HG02642 (cell line): Measurements from ENCODE around the gene NOG.

Experiments used
- ATAC-seq: cut with Tn5 transposase; IDR thresholded peaks from one replicate; pipeline ENCODE4 v1.9.1; 2021; ENCODE audit warnings: mild to moderate bottlenecking; ENCODE audit not compliant: unreplicated experiment, poor library complexity

The NOG gene

DNA sequence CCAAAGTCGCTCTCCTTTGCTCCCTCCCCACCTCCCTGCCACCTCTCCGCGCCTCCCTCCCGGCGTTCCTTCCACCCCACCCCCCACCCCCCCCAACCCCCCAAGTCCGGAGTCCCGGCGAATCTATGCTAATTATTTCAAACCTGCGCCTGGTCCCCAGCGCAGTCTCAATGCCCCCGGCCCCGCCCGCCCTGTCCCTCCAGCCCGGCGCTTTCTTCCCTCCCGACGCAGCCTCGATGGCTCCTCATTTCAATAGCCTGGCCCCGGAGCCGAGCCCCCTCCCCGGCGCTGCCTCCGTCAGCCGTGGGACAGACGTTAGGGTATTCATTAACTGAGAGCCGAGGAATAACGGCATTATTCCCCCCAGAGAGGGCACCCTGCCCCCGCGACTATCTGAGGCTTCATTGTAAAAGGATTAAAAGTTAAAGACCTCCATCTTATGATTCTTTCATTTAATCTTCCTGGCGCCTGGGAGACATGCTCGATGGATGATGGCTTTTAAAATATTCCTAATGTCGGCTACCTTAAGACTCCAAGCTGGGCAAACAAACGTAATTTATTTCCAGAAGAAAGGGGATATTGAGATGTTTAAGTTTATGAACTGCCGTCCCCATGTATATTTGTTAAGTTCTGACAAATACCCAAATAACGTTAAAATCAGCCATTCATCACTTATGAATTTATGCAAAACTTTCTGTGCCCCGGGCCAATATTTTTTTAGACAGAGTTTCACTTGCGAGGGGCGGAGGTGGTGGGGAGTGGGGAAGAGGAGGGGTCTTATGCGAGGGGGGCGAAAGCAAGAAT lies 3.4 kb downstream of the NOG start:
- ATAC-seq: no peak

DNA sequence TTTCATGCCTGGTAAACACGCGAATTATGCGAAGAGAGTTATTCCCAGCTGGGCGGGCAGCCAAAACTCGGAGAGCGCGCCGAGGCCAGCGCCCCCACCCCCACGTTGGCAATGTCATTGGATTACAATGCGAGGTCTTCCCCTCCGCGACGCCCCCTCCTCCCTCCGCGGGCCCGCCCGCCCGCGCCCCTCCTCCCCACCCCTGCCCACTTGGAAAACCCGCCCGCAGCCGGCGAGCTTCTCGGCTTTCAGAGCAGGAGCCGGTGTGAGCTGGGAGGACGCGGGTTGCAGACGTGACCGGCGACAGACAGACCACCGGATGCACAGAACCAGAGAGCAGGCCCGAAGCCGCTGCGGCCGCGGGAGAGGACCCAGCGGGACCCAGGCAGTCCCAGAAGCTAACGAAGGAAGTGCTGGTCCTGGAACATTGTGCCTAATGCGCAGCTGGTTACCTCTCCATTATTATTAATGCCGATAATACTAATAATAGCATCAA lies 4.0 kb downstream of the NOG start:
- ATAC-seq: no peak

DNA sequence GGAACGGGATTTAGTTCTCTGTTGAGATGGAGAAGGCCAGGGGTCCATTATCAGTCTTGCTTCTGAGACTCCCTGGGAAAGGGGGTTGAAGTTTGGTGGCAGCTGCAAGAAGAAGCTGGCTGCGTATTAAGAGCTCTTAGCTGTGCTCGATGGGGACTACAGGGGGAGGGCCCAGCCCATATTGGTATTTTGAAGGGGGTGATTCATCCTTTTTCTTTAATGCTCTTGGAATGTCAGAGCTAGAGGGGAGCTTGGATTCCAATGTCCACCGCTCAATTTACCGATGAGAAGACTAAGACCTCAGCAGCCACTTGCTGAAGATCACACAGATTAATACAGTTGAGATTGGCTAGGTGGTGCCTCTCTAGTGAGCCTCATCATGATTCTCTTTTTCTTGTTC lies 5.0 kb downstream of the NOG start:
- no peak for ATAC-seq

DNA sequence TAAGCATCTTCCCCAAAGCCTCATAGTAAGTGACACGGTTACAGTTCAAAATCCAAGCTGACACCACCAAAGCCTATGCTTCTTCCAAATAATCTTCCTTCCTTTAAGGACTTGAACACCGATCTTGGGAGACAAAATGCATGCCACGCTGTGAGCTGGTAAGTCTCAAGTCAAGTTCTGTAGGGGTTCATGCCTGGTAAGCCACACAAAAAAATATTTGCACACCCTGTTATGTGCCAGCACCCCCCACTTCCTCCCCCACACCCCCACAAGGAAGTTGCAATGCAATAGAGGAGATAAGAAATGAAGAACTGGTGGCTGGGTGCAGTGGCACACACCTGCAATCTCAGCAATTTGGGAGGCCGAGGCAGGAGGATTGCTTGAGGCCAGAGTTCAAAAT lies 5.6 kb downstream of the NOG start:
- ATAC-seq: no peak

DNA sequence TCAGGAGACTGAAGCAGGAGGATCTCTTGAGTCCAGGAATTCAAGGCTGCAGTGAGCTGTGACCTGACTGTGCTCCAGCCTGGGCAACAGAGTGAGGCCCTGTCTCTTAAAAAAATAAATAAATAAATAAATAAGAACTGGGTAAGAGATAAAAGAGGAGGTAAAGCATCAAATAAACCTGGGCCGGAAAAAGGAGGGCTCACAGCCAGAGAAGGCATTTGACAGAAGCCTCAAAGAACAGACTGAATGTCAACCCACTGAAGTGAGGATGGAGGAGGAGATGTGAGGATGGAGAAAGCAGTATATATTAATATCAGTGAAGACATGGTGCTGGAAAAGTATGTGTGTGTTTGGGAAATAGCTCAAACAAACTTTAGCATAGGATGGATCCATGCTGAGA lies 6.1 kb downstream of the NOG start:
- ATAC-seq: no peak

DNA sequence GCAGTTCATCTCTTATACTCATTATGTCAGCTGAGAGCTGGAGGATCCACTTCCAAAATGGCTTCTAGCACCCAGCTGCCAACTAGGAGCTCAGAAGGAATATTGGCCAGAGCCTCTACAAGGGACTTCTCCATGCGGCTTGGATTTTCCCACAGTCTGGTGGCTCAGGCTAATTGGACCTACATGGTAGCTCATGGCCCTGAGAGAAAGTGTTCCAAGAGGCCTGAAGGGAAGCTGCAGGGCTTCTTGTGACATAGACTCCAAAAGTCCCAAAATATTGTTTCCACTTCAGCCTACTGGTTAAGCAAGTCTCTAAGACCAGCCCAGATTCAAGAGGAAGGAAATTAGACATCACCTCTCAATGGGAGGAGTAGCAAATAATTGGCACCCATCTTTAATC lies 6.8 kb downstream of the NOG start:
- no peak for ATAC-seq

DNA sequence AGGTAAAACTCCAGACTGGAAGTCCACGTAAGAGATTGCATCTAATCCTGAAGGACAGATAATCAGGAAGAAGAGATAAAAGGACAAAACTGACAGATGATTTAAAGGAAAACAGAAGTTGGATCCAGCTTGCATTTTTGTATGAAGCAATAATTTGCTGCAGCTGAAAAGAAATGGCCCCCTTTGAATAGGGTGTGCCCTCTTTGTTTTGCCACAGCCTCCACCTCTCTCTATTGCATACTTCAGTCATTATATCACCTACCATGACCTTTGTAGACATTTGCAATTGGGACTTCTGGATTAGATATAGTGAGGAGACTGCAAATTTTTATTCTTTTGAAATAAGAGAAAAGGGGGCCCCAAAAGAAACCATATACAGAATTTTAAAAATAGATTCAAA lies 8.1 kb downstream of the NOG start:
- ATAC-seq: no peak

DNA sequence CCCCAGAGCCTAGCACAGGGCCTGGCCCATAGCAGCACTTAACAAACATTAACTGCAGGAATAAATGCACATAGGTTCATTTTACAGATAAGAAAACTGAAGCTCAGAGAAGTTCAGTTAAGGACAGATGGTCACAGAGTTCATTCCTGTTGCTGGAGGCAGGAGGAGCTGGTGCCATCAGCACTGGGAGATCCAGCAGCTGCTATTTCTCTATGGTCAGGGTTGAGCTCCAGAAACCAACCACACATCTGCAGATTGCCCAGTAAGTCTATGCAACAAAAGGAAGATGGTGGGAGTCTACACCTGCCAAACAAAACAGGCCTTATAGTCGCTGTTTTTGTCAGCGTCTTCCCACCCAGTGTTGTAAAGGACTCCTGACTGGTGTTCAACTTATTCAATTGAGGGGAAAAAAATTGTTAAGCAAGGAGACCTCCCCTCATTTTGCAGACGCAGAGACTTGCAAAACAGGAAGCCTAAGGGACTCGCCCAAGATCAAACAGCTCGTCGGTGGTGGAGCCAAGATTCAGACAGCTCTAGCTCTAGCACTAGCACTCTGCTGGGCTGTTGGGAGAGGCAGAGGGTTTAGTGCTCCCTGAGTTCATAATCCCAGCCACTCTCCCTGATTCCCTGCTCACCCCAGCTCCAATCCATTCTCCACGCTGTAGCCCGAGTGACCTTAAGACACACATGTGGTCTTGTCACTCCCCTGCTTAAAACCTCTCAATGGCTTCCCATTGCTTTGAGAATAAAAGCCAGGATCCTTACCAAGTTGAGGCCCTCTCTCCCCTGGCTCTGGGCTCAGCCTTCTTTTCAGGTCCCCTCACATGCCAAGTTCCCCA lies 9.0 kb downstream of the NOG start:
- ATAC-seq: no peak

DNA sequence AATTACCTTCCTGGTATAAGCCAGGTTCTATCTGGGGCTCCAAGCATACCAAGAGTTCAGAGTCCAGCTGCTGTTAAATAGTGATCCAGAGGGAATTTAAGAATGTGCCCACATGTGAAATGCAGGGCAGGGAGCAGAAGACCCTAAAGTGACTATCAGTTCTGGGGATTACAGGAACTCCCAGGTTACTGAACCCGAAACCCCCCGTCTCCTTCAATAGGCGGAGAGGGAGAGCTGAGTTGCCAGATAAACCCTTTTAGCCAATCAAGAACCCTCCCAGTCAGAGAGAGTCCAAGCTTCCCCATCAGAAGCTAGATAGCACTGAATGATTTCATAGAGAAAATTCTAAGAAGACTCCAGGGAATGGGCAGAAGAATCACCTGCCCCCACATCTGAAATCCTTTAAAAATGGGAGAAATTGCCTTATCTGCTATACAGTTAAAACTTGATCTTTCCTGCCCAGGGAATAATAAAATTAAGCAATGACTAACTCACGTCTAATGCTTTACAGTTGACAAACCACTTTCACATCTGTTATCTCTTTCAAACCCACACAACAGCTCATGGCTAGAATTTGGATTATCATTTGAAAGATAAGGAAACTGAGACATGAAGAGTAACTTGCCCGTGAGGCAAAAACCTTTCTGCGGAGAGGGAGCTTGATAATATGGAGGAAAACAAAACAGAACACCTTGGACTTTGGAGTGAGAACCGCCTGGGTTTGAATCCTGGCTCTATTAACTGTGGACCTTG lies 10.2 kb downstream of the NOG start:
- ATAC-seq: no peak

DNA sequence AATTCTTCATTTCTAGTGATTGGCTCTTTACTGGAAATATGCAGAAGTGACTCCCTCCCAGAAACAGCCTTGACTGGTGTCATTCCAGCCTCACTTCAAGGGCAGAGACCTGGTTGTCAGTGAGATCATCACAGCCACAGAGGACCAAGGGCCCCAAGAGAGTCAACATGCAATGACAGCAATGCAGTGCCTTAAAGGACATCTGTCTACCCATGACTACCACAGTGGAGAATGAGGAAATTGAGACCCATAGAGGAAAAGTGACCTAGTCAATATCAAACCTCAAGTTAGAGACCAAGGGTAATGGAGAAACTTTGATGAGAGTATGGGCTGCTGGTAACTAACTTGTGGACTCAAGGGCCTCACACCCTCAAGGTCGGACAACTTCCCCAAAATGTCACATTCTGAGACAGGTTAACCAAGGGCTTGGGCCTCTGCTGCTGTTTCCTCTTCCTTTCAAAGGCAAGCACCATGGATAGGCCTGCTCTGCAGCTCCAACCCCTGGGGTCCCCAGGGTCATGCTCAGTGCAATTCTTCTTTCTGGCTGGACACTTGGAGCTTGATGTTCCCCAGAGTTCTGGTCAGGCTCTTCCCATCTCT lies 11.3 kb downstream of the NOG start:
- ATAC-seq: no peak

DNA sequence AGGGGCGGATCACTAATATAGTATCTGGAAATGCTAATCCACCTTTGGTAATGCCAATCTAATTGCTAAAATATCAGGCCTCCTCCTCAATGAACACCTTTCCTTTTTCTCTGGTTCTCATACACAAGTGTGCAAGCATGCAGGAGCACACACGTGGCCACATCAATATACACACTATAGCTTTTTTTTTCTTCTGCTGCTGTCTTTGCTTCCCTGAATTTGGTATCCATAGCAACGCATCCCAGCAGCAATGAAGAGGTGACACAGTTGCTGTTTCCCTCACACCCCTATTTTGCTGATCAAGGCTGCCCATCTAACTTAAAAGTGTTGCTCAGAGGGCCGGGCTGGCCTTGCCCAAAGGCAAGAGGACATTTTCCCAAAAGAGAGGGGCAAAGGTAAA lies 15.4 kb downstream of the NOG start:
- ATAC-seq: no peak

DNA sequence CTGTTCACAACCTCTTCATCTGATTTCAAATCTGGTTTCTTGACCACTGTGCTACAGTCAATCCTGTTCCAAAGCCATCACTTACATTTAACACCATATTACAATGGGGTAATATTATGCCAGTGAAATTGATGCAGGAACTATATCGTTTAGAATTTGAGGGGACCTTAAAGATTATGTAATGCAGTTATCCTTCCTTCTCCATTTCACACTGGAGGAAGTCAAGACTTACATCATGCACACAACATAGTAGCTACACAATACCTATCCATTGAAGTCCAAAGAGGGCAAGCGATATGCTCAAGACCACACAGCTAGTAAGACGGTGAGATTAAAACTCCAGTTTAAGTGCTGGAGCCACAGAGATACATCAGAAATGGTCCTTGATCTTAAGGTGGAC lies 16.8 kb downstream of the NOG start:
- no peak for ATAC-seq

DNA sequence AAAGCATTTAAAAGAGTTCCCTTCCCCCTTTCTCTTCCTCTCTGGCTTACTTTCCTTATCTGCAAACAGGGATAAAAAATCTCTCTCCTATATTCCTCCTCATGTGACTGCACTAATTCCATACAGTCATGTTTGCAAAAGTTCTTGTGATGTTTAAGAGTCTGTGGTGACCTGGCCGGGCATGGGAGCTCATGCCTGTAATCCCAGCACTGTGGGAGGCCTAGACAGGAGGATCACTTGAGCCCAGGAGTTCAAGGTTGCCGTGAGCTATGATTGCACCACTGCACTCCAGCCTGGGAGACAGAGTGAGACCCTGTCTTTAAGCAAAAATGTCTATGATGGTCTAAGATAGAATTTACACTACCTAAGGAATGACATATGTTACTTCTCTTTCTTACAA lies 19.6 kb downstream of the NOG start:
- no peak for ATAC-seq

DNA sequence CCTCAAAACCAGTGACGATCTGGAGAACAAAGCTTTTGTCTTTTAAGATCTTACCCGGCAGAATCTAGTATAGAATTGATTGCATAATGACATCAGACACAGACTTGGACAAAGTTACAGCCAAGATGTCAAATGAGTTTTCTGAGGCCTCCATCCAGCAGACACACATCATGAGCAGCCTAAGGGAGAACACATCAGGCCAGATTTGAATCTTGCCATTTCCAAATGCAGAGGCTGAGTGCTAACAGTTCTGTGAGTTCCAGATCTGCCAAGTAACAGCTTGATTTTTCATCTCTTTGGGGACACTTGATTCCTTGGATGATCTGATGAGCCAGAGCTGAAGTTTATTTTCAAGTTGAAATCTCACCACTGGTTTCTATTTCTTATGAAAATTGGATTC lies 21.0 kb downstream of the NOG start:
- ATAC-seq: no peak

DNA sequence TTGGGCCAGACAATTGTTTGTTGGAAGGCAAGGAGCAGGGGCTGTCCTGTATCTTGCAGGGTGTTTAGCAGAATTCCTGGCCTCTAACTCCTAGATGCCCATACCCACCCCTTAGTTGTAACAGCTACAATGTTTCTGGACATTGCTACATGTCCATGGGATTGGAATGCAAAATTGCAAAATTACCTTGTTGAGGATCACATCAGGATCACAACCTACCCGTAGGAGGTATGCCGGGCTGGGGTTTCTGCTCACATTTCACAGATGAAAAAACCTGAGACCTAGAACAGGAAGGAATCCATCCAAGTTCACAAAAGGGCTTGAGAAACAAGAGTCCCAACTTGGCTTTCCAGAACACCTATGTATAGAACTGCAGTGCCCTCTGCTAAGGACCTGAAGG lies 22.7 kb downstream of the NOG start:
- no peak for ATAC-seq

DNA sequence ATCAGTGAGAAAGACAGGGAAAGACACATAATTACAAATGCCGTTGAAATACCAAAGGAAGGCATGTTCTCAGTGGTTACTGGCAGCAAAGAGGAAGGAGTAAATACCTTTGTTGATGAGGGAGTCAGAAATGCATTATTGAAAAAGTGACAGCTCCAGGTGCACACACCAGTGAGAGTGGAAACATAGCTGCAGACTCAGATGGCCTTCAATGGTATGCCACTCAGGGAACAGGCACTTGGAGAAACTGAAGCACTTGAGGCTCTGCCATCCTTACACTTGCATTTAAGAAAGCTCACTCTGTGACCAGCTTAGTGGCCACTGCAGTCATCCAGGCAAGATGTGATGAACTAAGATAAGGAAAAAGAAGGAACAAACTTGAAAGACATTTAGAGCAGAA lies 29.9 kb downstream of the NOG start:
- no peak for ATAC-seq

DNA sequence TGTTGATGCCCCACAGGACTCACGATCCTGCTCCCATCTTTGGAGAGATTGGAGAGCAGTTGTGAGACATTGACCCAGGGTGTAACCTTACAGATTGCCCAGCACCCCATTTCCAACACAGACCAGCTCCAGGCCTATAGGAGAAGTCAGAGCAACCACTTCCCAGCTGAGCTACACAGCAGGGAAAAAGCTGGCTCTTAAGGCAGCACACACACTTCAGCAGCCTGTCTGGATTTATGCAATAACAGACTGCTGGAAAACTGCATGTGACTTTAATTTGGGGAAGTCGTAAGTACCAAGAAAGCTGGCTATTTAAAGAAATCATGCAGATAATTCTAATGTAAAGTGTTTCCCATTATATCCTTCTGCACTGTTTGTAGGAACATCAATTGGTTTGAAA lies 30.8 kb downstream of the NOG start:
- ATAC-seq: no peak

DNA sequence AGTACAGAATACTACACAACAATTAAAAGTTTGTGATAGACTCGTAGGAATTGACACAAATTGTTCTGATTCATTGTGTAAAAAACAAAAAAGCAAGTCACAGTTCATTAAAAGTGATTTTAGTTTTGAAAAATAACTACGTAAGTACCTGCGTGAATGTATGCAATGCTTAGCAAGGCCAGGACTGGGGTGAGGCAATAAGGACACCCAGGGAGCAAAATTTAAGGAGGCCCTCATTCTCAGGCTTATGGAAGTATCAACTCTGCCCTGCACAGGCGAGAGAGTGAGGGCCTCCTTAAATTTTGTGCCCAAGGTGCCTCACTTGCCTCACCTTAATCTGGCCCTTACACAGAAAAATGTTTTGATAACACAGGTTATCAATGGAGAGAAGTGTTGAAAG lies 31.4 kb downstream of the NOG start:
- ATAC-seq: no peak

DNA sequence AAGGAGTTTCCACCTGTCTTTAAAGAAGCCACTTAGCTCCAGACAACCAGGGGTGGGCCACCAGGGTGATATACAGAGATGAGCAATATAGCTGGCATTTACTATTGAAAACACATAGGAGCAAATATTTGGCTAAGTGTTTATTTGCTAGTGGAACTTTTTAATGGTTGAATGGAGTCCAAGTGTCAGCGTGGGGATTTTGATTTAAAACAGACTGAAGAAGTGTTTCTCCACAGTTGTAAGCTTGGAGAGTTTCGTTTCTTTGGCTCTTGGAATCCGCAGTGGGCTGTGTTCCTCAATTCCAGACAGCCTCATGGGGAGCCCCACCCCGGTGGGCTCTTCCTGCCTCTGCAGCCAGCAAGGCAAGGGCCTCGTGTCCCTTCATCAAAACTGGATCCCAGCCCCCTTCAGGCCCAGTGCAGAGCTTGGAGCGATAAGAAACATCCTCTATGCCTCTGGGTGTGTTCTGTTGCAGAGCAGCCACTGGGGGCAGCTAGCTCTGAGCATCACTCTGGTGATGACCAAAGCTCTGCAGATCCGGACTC lies 36.1 kb downstream of the NOG start:
- ATAC-seq: no peak

DNA sequence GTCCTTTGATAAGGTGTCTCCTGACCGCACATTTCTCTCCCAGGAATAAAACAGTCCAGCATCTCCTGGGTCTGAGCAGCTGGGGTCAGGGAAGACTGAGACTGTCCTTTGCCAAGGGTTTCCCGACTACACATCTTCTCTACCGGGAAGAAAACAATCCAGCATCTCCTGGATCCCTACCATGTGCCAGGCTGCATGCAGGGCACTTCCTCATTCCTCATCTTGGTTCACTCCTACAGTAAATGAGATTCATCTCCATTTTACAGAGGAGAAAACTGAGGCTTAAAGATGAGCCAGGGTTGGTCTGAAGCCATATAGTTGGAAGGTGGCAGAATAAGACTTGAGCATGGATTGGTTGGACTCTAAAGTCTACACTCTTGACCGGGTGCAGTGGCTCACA lies 36.7 kb downstream of the NOG start:
- ATAC-seq: no peak
